ENCODE results near the gene CAB39L. TPM values are rescaled to one million over a fixed set of nuclear protein-coding genes. Genes with fewer than 3 reads are reported as not detected.

Gene CAB39L
- total RNA-seq, 4 donors from 2014 or later: 51.7 to 72.9 (median 62.1) TPM

DNA sequence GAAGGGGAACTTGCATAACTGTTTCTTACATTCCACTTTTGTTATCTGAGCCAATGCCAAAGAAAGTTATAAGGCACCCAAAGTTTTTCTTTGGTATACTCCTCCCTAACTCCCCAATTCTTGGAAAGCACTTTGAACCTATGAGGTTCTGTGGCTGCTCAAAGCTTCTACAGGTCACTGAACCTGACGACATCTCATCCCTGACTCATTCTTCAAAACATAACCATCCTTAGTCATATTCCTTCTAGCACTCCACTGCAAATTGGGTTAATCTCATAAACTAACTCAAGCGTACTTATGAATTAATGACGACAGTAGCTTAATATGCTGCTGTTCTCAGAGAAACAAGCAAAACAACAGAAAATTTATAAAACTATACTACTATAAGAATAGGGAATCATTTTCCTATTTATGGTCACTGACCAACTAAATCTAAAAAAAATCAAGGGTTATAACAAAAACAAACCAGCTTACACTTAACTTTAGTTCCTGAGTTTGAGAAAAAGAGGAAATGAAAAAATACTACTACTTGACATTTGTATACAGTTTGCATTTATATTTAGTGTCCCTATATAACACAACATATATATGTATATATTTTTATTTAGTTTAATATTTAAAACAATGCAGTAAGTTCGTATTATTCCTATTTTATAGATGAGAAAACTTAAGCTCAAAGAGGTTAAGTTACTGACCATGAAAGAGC, 69.1 kb downstream of the CAB39L start:
- TF ChIP-seq, protein P1, sequence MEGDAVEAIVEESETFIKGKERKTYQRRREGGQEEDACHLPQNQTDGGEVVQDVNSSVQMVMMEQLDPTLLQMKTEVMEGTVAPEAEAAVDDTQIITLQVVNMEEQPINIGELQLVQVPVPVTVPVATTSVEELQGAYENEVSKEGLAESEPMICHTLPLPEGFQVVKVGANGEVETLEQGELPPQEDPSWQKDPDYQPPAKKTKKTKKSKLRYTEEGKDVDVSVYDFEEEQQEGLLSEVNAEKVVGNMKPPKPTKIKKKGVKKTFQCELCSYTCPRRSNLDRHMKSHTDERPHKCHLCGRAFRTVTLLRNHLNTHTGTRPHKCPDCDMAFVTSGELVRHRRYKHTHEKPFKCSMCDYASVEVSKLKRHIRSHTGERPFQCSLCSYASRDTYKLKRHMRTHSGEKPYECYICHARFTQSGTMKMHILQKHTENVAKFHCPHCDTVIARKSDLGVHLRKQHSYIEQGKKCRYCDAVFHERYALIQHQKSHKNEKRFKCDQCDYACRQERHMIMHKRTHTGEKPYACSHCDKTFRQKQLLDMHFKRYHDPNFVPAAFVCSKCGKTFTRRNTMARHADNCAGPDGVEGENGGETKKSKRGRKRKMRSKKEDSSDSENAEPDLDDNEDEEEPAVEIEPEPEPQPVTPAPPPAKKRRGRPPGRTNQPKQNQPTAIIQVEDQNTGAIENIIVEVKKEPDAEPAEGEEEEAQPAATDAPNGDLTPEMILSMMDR (IDR thresholded peaks at IDR 0.05; ENCODE audit: low read depth): no peak

DNA sequence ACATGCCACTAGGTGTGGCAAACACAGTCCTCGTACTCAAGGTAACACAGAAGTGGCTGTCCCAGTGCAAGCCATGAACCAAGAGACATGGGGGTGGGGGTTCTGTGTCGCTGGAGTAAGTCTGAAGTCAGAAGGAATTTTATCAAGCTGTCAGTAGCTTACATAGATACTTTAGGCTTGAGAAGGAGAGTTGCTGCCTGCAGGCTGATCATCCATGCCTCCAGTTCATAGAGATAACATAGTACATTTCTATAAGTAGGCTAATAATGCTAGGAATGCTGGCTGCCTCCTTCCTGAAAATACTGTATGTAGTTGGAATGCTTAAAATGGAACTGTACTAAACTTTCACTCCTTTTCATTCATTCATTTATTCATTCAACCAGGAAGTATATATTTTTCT, 70.1 kb downstream of the CAB39L start:
- TF ChIP-seq, protein P1 (IDR thresholded peaks at IDR 0.05; ENCODE audit: low read depth): no peak

DNA sequence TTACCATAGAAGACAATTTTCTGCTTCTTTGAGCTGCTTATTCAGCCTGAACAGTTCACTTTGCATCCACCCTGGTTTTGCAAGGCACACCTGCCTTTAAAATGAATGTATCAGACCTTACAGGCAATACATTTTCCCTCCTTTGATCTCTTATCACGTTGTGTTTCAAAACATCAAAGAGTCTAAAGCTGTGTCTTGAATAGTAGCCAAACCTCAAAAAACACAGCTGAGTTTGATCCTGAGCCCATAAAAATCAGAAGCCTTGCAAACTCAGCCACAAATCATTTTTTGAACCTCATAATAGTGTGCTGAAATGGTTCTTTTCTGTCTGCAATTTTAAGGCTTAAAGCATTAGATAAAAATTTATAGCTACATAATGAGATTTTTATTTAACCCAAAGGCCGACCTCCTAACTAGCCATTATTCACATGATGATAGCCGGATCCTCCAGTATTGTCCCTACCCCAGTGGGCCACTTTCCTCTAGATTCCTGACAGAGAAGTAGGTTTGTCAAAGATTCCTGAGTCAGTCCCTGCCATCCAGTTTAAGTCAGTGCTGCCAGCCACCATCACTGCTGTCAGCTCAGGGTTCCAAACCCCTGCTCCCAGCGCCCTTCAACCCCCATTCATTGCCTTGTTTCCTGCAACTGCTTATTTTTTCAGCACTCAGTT, 71.8 kb downstream of the CAB39L start:
- TF ChIP-seq, protein P1 (IDR thresholded peaks at IDR 0.05; ENCODE audit: low read depth): no peak

DNA sequence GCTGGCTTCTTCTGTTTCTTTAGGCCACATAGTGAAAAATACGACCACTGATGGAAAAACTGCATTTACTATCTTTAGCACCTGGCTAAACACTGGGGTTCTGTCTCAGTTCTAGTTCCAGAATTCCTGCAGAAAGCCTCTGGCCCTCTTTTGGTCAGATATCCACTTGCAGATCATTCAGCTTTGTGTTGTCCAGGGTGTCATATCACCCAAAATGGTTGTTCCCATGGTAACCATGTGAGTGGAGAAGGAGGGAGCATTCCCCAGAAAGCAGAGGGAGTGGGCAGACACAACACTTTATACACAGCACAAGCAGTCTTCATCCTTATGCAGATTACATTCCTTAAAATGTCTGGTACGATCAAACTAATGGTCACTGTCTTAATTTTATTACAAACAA, 73.5 kb downstream of the CAB39L start:
- TF ChIP-seq, protein P1 (IDR thresholded peaks at IDR 0.05; ENCODE audit: low read depth): no peak

DNA sequence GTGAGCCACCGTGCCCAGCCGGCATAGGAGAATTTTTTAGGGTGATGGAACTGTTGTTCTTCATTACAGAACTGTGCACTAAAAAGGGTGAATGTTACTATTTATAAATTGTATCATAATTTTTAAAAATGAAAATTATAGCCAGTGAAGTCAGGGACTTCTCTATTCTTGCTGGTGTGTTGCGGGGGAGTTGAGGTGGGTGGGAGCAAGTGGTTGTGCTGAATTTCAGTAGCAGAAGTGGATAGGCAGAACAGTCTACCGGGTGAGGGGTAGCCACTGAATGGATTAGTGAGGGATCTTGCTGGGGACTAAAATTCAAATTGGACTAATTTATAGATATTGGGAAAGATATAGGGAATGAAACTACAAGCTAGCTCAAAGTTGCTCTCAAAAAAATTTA, 74.0 kb downstream of the CAB39L start:
- TF ChIP-seq, protein P1 (IDR thresholded peaks at IDR 0.05; ENCODE audit: low read depth): no peak

DNA sequence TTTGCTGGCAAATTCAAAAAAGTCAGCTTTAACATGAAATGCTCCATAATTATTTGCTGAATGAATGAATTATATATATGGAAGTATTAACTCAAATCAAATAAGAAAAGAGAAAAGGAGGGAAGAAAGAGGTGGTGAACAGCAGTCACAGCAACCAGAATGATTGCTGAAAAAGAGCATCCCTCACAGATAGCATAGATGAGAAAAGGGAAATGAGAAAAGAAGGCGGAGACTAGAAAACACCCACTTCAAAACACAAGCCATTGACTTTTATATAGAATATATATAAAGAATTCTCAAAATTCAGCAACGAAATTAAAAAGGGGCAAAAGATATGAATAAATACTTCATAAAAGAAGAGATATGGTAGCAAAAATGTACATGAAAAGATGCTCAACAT, 75.2 kb downstream of the CAB39L start:
- TF ChIP-seq, protein P1 (IDR thresholded peaks at IDR 0.05; ENCODE audit: low read depth): no peak

DNA sequence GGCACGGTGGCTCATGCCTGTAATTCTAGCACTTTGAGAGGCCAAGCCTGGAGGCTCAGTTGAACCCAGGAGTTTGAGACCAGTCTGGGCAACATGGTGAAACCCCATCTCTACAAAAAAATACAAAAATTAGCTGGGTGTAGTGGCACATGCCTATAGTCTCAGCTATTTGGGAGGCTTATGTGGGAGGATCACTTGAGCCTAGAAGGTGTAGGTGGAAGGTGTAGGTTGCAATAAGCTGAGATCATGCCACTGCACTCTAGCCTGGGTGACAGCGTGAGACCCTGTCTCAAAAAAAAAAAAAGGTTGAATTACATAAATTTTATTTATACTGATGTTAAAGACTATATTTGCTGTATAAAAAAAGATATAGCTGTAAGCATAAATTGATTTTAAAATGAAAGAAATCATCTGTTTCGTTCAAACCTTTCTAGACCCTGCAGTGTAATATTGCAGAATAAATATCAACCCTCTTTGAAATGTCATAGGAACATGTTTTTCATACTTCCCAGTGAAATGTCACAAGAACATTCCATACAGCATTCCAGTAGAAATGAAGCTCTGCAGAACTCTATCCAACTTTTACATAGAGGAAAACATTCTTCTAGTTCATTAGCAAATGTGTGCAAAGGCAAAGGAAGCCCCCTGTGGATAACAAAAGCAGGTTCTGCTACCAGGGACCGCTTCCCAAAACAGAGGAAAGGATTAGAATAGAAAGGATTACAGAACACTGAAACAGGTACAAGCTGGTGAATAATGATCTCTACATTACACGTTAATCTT, 76.0 kb downstream of the CAB39L start:
- TF ChIP-seq, protein P1 (IDR thresholded peaks at IDR 0.05; ENCODE audit: low read depth): no peak
